ENCODE measurements around the gene SPAG17.

The SPAG17 gene

GRCh38 chr1:118169016-118169415 is 16.0 kb downstream of the SPAG17 start:
- DNase-seq (ENCODE audit: low read depth in 4 of 4, low spot score in 1 of 4), result no peak

GRCh38 chr1:118160806-118161205 is 24.2 kb downstream of the SPAG17 start:
- DNase-seq (ENCODE audit: low read depth in 4 of 4, low spot score in 1 of 4), result no peak

- DNase-seq (ENCODE audit: low read depth in 4 of 4, low spot score in 1 of 4), result no peak
These were observed 25.5 kb downstream of the SPAG17 start for GRCh38 chr1:118159569-118159968.

GRCh38 chr1:118158924-118159323 is 26.1 kb downstream of the SPAG17 start:
- no peak for DNase-seq (ENCODE audit: low read depth in 4 of 4, low spot score in 1 of 4)

- DNase-seq (ENCODE audit: low read depth in 4 of 4, low spot score in 1 of 4), result no peak
These were observed 27.5 kb downstream of the SPAG17 start for GRCh38 chr1:118157506-118157905.

GRCh38 chr1:118155106-118155505 is 29.9 kb downstream of the SPAG17 start:
- no peak for DNase-seq (ENCODE audit: low read depth in 4 of 4, low spot score in 1 of 4)

- no peak for DNase-seq (ENCODE audit: low read depth in 4 of 4, low spot score in 1 of 4)
These were observed 30.8 kb downstream of the SPAG17 start for GRCh38 chr1:118154220-118154619.

- DNase-seq (ENCODE audit: low read depth in 4 of 4, low spot score in 1 of 4), result peak in 1 of 4 experiments; percentile 10
These were observed 33.6 kb downstream of the SPAG17 start for GRCh38 chr1:118151312-118151937.

GRCh38 chr1:118149799-118150198 is 35.2 kb downstream of the SPAG17 start:
- DNase-seq (ENCODE audit: low read depth in 4 of 4, low spot score in 1 of 4), result no peak

GRCh38 chr1:118148034-118148433 is 37.0 kb downstream of the SPAG17 start:
- DNase-seq (ENCODE audit: low read depth in 4 of 4, low spot score in 1 of 4), result no peak

- DNase-seq (ENCODE audit: low read depth in 4 of 4, low spot score in 1 of 4), result no peak
These were observed 37.5 kb downstream of the SPAG17 start for GRCh38 chr1:118147522-118147921.

- DNase-seq (ENCODE audit: low read depth in 4 of 4, low spot score in 1 of 4), result no peak
These were observed 39.3 kb downstream of the SPAG17 start for GRCh38 chr1:118145721-118146120.

- DNase-seq (ENCODE audit: low read depth in 4 of 4, low spot score in 1 of 4), result no peak
These were observed 40.3 kb downstream of the SPAG17 start for GRCh38 chr1:118144684-118145083.

GRCh38 chr1:118143831-118144230 is 41.2 kb downstream of the SPAG17 start:
- DNase-seq (ENCODE audit: low read depth in 4 of 4, low spot score in 1 of 4), result no peak

GRCh38 chr1:118143121-118143520 is 41.9 kb downstream of the SPAG17 start:
- no peak for DNase-seq (ENCODE audit: low read depth in 4 of 4, low spot score in 1 of 4)

GRCh38 chr1:118142546-118142945 is 42.5 kb downstream of the SPAG17 start:
- DNase-seq (ENCODE audit: low read depth in 4 of 4, low spot score in 1 of 4), result no peak

GRCh38 chr1:118137900-118138299 is 47.1 kb downstream of the SPAG17 start:
- DNase-seq (ENCODE audit: low read depth in 4 of 4, low spot score in 1 of 4), result no peak

- peak in 2 of 4 experiments; percentile 3 to 16 for DNase-seq (ENCODE audit: low read depth in 4 of 4, low spot score in 1 of 4)
These were observed 48.7 kb downstream of the SPAG17 start for GRCh38 chr1:118136187-118136941.

- DNase-seq (ENCODE audit: low read depth in 4 of 4, low spot score in 1 of 4), result no peak
These were observed 53.0 kb downstream of the SPAG17 start for GRCh38 chr1:118132000-118132399.

- DNase-seq (ENCODE audit: low read depth in 4 of 4, low spot score in 1 of 4), result no peak
These were observed 56.3 kb downstream of the SPAG17 start for GRCh38 chr1:118128761-118129160.

- DNase-seq (ENCODE audit: low read depth in 4 of 4, low spot score in 1 of 4), result no peak
These were observed 61.0 kb downstream of the SPAG17 start for GRCh38 chr1:118124064-118124463.

GRCh38 chr1:118123116-118123839 is 61.8 kb downstream of the SPAG17 start:
- DNase-seq (ENCODE audit: low read depth in 4 of 4, low spot score in 1 of 4), result no peak
